ENCODE measurements around the gene DBH. TPM values are rescaled to one million over a fixed set of nuclear protein-coding genes. Genes with fewer than 3 reads are reported as not detected.

The DBH gene
- total RNA-seq, 1 donor from 2014 or later, result 1.8 TPM

GRCh38 chr9:133610845-133611244 lies 25.3 kb upstream of the DBH start:
- TF ChIP-seq CTCF (IDR thresholded peaks at IDR 0.05; ENCODE audit: partially characterized antibody, unreplicated experiment), result no peak
- peaks cover 5% of the 10 kb centered on the region for H3K9me3 Mint-ChIP-seq (ENCODE audit: unreplicated experiment)
- no peaks in the 10 kb centered on the region for H3K36me3 Mint-ChIP-seq (ENCODE audit: unreplicated experiment)
- H3K4me3 Mint-ChIP-seq (ENCODE audit: unreplicated experiment), result no peak overlapping the region
- H3K27ac Mint-ChIP-seq (ENCODE audit: unreplicated experiment), result no peak overlapping the region
- peaks cover 11% of the 10 kb centered on the region for H3K27me3 Mint-ChIP-seq (ENCODE audit: unreplicated experiment)
- no peak for DNase-seq
- peaks cover 25% of the 10 kb centered on the region for H3K4me1 Mint-ChIP-seq (ENCODE audit: low read depth, unreplicated experiment)

GRCh38 chr9:133612051-133612450 lies 24.1 kb upstream of the DBH start:
- no peaks in the 10 kb centered on the region for H3K36me3 Mint-ChIP-seq (ENCODE audit: unreplicated experiment)
- no peak overlapping the region for H3K4me3 Mint-ChIP-seq (ENCODE audit: unreplicated experiment)
- H3K4me1 Mint-ChIP-seq (ENCODE audit: low read depth, unreplicated experiment), result peaks cover 22% of the 10 kb centered on the region
- peaks cover 10% of the 10 kb centered on the region for H3K27me3 Mint-ChIP-seq (ENCODE audit: unreplicated experiment)
- H3K9me3 Mint-ChIP-seq (ENCODE audit: unreplicated experiment), result peaks cover 8% of the 10 kb centered on the region
- TF ChIP-seq CTCF (IDR thresholded peaks at IDR 0.05; ENCODE audit: partially characterized antibody, unreplicated experiment), result no peak
- H3K27ac Mint-ChIP-seq (ENCODE audit: unreplicated experiment), result no peak overlapping the region
- DNase-seq, result no peak

GRCh38 chr9:133612816-133613215 lies 23.3 kb upstream of the DBH start:
- H3K36me3 Mint-ChIP-seq (ENCODE audit: unreplicated experiment), result no peaks in the 10 kb centered on the region
- no peak overlapping the region for H3K27ac Mint-ChIP-seq (ENCODE audit: unreplicated experiment)
- H3K9me3 Mint-ChIP-seq (ENCODE audit: unreplicated experiment), result peaks cover 10% of the 10 kb centered on the region
- peak; percentile 2 for DNase-seq
- no peak overlapping the region for H3K4me3 Mint-ChIP-seq (ENCODE audit: unreplicated experiment)
- TF ChIP-seq CTCF (IDR thresholded peaks at IDR 0.05; ENCODE audit: partially characterized antibody, unreplicated experiment), result no peak
- peaks cover 22% of the 10 kb centered on the region for H3K4me1 Mint-ChIP-seq (ENCODE audit: low read depth, unreplicated experiment)
- peaks cover 10% of the 10 kb centered on the region for H3K27me3 Mint-ChIP-seq (ENCODE audit: unreplicated experiment)

- peak; percentile 2 for DNase-seq
- Mint-ChIP-seq H3K27me3 (ENCODE audit: unreplicated experiment) (peaks cover 11% of the 10 kb centered on the region), H3K4me1 (ENCODE audit: low read depth, unreplicated experiment) (peaks cover 22% of the 10 kb centered on the region), H3K27ac (ENCODE audit: unreplicated experiment) (no peak overlapping the region), H3K36me3 (ENCODE audit: unreplicated experiment) (no peaks in the 10 kb centered on the region), H3K9me3 (ENCODE audit: unreplicated experiment) (peaks cover 10% of the 10 kb centered on the region), H3K4me3 (ENCODE audit: unreplicated experiment) (peak overlapping the region; percentile 1)
- TF ChIP-seq CTCF (IDR thresholded peaks at IDR 0.05; ENCODE audit: partially characterized antibody, unreplicated experiment), result no peak
These were observed 22.7 kb upstream of the DBH start for GRCh38 chr9:133613432-133613831.

GRCh38 chr9:133614056-133614455 lies 22.1 kb upstream of the DBH start:
- H3K36me3 Mint-ChIP-seq (ENCODE audit: unreplicated experiment), result no peaks in the 10 kb centered on the region
- H3K9me3 Mint-ChIP-seq (ENCODE audit: unreplicated experiment), result peaks cover 10% of the 10 kb centered on the region
- H3K27me3 Mint-ChIP-seq (ENCODE audit: unreplicated experiment), result peaks cover 11% of the 10 kb centered on the region
- peak; percentile 3 for DNase-seq
- no peak overlapping the region for H3K4me3 Mint-ChIP-seq (ENCODE audit: unreplicated experiment)
- H3K4me1 Mint-ChIP-seq (ENCODE audit: low read depth, unreplicated experiment), result peaks cover 22% of the 10 kb centered on the region
- TF ChIP-seq CTCF (IDR thresholded peaks at IDR 0.05; ENCODE audit: partially characterized antibody, unreplicated experiment), result no peak
- H3K27ac Mint-ChIP-seq (ENCODE audit: unreplicated experiment), result no peak overlapping the region

Measured in glutamatergic neuron (in vitro differentiated cells).